ENCODE results near the gene CCDC158. TPM values are rescaled to one million over a fixed set of nuclear protein-coding genes. Genes with fewer than 3 reads are reported as not detected.
"Not testable (repeated sequence)": the region's sequence is repeated elsewhere in the genome, so short reads cannot be mapped to it uniquely, and the experiment has no call there.

Gene CCDC158
- total RNA-seq, result not detected

DNA sequence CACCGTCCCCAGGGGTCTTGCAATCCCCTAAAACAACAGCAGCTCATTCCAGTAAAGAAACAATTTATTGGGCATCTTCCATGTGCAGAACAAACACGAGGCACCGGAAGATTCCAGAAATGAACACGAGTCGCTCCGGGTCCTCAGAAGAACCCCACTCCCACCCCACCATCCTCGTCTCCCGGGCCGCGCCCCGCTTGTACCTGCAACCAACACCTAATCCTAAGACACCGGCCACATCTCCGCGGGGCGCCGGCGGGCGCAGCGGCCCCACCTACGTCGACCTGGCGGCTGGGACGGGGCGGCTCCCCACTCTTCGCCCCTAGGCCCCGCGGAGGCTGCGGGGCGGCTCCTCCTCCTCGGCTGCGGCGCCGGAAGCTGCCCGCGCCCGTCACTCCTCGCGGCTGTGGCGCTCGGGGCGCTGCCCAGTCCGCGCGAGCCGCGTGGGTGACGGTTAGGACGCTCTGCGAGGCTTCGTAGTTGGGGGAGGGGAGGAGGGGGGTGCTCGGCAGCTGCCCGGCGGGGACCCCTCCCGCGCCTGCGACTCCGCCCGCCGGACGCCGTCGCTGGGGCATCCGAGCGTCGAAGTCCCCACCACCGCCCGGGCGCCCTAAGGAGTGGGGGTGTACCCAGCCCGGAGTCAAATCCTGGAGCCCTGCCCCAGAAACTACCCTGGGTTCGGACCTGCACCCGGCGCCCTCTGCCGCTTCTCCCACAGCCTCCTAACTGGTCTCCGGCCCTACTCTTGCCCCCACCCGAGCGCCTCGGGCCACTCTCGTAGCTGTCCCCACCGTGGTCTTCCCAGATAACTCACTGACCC, at the start of gene CCDC158:
TSS of gene CCDC158 (minus strand) at position 380 of the 820 bp plus-strand sequence. CDS start 17,934 bp downstream, outside the sequence.
- H3K27ac Mint-ChIP-seq, result no peak within 1 kb of the TSS
- H3K36me3 Mint-ChIP-seq (ENCODE audit: insufficient read depth in 2 of 2), result peaks cover 0 to 4% of the 10 kb centered on the region in 2 donors
- peaks cover 0 to 2% of the 10 kb centered on the region in 2 donors for H3K9me3 Mint-ChIP-seq
- H3K27me3 Mint-ChIP-seq (ENCODE audit: low read depth), result peaks cover 38% of the 10 kb centered on the region
- H3K4me1 Mint-ChIP-seq (ENCODE audit: low read depth), result peaks cover 6% of the 10 kb centered on the region
- ATAC-seq (replicated peaks in 1 of 2) (peak; percentile 78 to 82), DNase-seq (peak; percentile 21)
- H3K4me3 Mint-ChIP-seq, result peak within 1 kb of the TSS; percentile 76 to 79

DNA sequence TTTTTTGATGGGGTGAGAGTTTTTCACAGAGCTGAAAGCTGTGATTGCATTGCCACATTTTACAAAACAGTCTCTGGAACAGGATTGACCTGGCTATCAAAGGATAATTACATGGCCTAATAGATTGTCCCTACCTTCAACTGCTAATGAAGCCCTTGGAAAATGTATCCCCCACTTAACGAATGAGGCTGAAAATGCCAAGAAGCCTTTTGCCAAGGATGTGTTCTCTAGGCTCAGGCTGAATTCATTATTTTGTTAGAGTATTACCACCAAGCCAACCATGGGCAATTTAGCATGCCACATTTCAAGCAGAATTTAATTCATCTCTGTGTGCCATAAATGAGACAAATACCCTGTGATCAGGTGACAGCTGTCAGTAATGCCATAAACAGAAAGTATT, 49.6 kb upstream of the CCDC158 start:
- no peaks in the 10 kb centered on the region for H3K27me3 Mint-ChIP-seq (ENCODE audit: low read depth)
- no peaks in the 10 kb centered on the region for H3K36me3 Mint-ChIP-seq (ENCODE audit: insufficient read depth in 2 of 2)
- H3K27ac Mint-ChIP-seq, result no peak overlapping the region
- no peaks in the 10 kb centered on the region for H3K4me1 Mint-ChIP-seq (ENCODE audit: low read depth)
- no peaks in the 10 kb centered on the region for H3K9me3 Mint-ChIP-seq
- no peak for DNase-seq
- no peak for ATAC-seq (replicated peaks in 1 of 2)
- H3K4me3 Mint-ChIP-seq, result no peak overlapping the region

DNA sequence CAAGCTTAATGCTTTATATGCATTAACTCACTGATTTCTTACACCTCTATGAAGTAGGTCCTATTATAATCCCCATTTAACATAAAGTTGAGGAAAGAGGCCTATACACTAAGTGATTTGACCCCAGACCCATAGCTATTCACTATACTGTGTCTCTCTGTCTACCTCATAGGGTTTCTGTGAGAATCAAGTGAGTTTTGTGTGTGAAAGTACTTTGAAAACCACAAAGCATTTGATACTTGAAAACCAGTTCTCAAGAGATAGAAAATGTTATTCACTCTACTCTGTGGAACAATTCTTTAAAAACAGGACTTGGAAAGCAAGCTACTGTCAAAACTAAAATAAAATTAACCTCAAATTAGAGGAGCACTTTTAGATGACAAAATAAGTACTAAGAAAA, 49.1 kb upstream of the CCDC158 start:
- DNase-seq (no peak), ATAC-seq (replicated peaks in 1 of 2) (no peak)
- H3K4me1 Mint-ChIP-seq (ENCODE audit: low read depth), result no peaks in the 10 kb centered on the region
- H3K27ac Mint-ChIP-seq, result no peak overlapping the region
- H3K27me3 Mint-ChIP-seq (ENCODE audit: low read depth), result no peaks in the 10 kb centered on the region
- no peaks in the 10 kb centered on the region for H3K36me3 Mint-ChIP-seq (ENCODE audit: insufficient read depth in 2 of 2)
- no peaks in the 10 kb centered on the region for H3K9me3 Mint-ChIP-seq
- H3K4me3 Mint-ChIP-seq, result no peak overlapping the region

DNA sequence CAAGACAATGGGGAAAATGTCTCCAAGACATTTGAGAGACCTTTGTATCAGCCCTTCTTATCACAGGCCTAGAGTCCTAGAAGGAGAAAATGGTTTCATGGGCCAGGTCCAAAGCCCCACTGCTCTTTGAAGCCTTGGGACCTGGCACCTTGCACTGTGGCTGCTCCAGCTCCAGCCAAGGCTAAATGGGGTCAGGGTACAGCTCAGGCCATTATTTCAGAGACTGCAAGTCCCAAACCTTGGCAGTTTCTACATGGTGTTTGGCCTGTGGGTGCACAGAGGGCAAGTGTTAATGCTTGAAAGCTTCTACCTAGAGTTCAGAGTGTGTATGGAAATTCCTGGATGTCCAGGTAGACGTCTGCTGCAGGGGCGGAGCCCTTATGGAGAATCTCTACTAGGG, 42.6 kb upstream of the CCDC158 start:
- H3K4me1 Mint-ChIP-seq (ENCODE audit: low read depth), result no peaks in the 10 kb centered on the region
- no peak overlapping the region for H3K4me3 Mint-ChIP-seq
- H3K9me3 Mint-ChIP-seq, result peaks cover 8% of the 10 kb centered on the region in 2 donors
- H3K27me3 Mint-ChIP-seq (ENCODE audit: low read depth), result peaks cover 15% of the 10 kb centered on the region
- H3K36me3 Mint-ChIP-seq (ENCODE audit: insufficient read depth in 2 of 2), result peaks cover 6 to 8% of the 10 kb centered on the region in 2 donors
- ATAC-seq (replicated peaks in 1 of 2) (no peak), DNase-seq (no peak)
- H3K27ac Mint-ChIP-seq, result no peak overlapping the region

DNA sequence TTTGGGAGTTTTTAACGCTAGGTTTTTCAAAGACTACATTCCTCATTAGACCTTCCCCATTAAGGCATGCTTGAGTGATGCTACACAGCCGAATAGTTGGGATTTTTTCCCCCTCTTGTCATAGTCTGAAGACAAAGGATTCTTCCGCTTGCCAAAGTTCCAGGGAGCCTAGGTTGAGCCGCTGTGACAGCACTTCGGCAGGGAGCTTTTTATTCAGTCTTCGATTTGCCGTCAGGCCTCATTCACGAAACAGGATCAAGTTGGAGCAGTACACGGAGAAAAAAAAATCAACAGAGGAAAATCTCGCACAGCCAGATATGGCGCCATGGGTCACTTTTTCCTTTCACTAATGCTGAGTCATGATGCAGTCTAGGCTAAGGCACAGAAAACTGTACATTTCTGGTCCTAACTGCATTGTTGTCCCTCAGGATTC, 38.4 kb upstream of the CCDC158 start:
- no peak overlapping the region for H3K27ac Mint-ChIP-seq
- peaks cover 22% of the 10 kb centered on the region for H3K27me3 Mint-ChIP-seq (ENCODE audit: low read depth)
- DNase-seq (no peak), ATAC-seq (replicated peaks in 1 of 2) (no peak)
- H3K4me1 Mint-ChIP-seq (ENCODE audit: low read depth), result no peaks in the 10 kb centered on the region
- H3K36me3 Mint-ChIP-seq (ENCODE audit: insufficient read depth in 2 of 2), result peaks cover 6% of the 10 kb centered on the region in 2 donors
- no peak overlapping the region for H3K4me3 Mint-ChIP-seq
- H3K9me3 Mint-ChIP-seq, result peaks cover 4 to 7% of the 10 kb centered on the region in 2 donors

DNA sequence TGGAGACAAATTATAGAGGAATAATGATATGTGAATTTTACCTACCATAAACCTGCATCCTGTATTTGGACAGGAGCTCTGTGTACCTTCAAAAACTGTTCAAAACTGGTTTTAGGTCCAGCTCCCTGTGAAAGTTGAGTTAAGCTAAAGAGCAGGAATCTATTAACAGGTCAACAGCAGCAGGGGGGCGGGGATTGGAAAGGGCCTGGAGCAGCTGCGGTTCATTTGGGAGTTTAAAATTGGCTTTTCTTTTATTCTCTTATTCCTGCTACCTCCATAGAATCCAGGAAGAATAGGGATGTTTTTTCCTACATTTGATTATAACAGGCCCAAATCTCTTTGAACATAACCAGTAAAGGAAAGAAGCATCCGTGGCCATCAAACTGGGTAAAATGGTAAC, 37.9 kb upstream of the CCDC158 start:
- Mint-ChIP-seq H3K9me3 (peaks cover 4 to 7% of the 10 kb centered on the region in 2 donors), H3K27me3 (ENCODE audit: low read depth) (peaks cover 22% of the 10 kb centered on the region), H3K4me1 (ENCODE audit: low read depth) (no peaks in the 10 kb centered on the region), H3K36me3 (ENCODE audit: insufficient read depth in 2 of 2) (peaks cover 6% of the 10 kb centered on the region in 2 donors), H3K4me3 (no peak overlapping the region), H3K27ac (no peak overlapping the region)
- ATAC-seq (replicated peaks in 1 of 2) (no peak), DNase-seq (no peak)

DNA sequence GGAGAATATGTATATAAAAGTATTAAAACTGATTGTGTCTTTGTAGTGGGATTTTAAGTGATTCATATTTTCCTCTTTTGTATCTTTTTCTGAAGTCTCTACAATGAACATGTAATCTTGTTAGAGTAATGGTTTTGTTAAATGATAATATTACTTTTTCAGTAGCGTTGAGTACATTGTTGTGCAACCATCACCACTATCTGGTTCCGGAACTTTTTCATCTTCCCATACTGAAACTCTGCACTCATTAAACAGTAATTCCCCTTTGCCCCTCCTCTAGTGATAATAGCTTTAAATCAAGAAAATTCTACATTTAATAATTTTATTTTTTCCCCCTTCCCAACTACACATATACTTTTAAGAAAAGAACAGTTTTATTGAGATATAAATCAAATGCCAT, 37.4 kb upstream of the CCDC158 start:
- ATAC-seq (replicated peaks in 1 of 2) (no peak), DNase-seq (no peak)
- Mint-ChIP-seq H3K4me1 (ENCODE audit: low read depth) (no peaks in the 10 kb centered on the region), H3K27me3 (ENCODE audit: low read depth) (peaks cover 22% of the 10 kb centered on the region), H3K36me3 (ENCODE audit: insufficient read depth in 2 of 2) (peaks cover 6% of the 10 kb centered on the region in 2 donors), H3K4me3 (no peak overlapping the region), H3K27ac (no peak overlapping the region), H3K9me3 (peaks cover 4 to 7% of the 10 kb centered on the region in 2 donors)

DNA sequence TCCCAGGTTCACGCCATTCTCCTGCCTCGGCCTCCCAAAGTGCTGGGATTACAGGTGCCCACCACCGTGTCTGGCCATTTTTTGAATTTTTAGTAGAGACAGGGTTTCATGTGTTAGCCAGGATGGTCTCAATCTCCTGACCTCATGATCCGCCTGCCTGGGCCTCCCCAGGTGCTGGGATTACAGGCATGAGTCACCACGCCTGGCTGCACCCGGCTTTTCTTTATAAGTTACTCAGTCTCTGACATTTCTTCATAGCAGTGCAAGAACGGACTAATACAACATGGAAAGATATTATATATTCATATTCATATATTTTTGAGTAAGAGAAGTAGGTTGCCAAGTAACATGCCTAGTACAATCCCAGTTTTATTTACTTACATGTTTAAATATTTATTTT, 36.9 kb upstream of the CCDC158 start:
- Mint-ChIP-seq H3K36me3 (ENCODE audit: insufficient read depth in 2 of 2) (peaks cover 2% of the 10 kb centered on the region in 2 donors), H3K27ac (no peak overlapping the region), H3K4me1 (ENCODE audit: low read depth) (no peaks in the 10 kb centered on the region), H3K9me3 (peaks cover 3% of the 10 kb centered on the region in 2 donors), H3K4me3 (no peak overlapping the region), H3K27me3 (ENCODE audit: low read depth) (peaks cover 18% of the 10 kb centered on the region)
- DNase-seq, result no peak
- no peak for ATAC-seq (replicated peaks in 1 of 2)

DNA sequence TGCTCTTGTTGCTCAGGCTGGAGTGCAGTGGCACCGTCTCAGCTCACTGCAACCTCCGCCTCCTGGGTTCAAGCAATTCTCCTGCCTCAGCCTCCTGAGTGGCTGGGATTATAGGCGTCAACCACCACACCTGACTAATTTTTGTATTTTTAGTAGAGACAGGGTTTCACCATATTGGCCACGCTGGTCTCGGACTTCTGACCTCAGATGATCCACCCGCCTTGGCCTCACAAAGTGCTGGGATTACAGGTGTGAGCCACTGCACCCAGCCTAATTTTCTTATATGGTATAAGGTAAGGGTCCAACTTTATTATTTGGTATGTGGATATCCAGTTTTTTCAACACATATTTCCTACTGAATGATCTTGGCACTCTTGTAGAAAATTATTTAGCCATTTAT, 33.1 kb upstream of the CCDC158 start:
- H3K4me1 Mint-ChIP-seq (ENCODE audit: low read depth); ATAC-seq (replicated peaks in 1 of 2); H3K4me3 Mint-ChIP-seq; DNase-seq; H3K36me3 Mint-ChIP-seq (ENCODE audit: insufficient read depth in 2 of 2); H3K9me3 Mint-ChIP-seq; H3K27ac Mint-ChIP-seq: not testable (repeated sequence)
- H3K27me3 Mint-ChIP-seq (ENCODE audit: low read depth), result peaks cover 35% of the 10 kb centered on the region

DNA sequence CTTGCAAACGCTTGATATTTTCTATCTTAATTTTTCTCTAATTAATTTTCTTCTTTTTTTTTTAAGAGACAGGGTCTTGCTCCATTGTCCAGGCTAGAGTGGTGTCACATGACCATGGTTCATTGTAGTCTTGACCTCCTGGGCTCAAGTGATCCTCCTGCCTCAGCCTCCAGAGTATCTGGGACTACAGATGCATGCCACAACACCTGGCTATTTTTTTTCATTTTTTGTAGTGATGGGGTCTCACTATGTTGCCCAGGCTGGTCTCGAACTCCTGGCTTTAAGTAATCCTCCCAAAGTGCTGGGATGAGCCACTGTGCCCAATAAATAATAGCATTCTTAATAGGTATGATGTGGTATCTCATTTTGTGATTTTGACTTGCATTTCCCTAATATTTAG, 32.3 kb upstream of the CCDC158 start:
- Mint-ChIP-seq H3K36me3 (ENCODE audit: insufficient read depth in 2 of 2) (no peaks in the 10 kb centered on the region), H3K4me1 (ENCODE audit: low read depth) (peaks cover 6% of the 10 kb centered on the region), H3K27ac (no peak overlapping the region), H3K4me3 (no peak overlapping the region), H3K9me3 (no peaks in the 10 kb centered on the region), H3K27me3 (ENCODE audit: low read depth) (peaks cover 41% of the 10 kb centered on the region)
- DNase-seq (no peak), ATAC-seq (replicated peaks in 1 of 2) (no peak)

DNA sequence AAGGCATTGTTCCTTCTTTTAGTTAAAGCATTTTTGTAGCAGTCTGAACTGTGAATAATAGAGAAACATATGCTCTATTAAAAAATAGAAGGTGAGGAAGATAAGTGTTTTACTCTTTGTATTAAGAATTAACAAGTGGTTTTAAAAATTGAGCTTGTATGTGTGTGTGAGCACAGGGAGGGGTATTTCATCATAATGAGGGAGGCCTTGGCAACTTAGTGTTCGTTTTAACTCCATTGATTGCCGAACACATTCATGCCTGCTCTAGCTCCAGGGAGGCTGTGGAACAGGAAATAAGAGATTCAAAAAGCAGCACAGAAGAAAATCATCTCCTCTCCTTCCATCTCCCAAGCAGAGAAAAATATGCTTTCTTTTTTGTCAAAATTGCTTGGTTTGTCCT, 28.9 kb upstream of the CCDC158 start:
- no peaks in the 10 kb centered on the region for H3K9me3 Mint-ChIP-seq
- no peak for ATAC-seq (replicated peaks in 1 of 2)
- H3K27me3 Mint-ChIP-seq (ENCODE audit: low read depth), result peaks cover 34% of the 10 kb centered on the region
- no peak overlapping the region for H3K27ac Mint-ChIP-seq
- no peak for DNase-seq
- H3K4me1 Mint-ChIP-seq (ENCODE audit: low read depth), result peaks cover 6% of the 10 kb centered on the region
- no peaks in the 10 kb centered on the region for H3K36me3 Mint-ChIP-seq (ENCODE audit: insufficient read depth in 2 of 2)
- H3K4me3 Mint-ChIP-seq, result no peak overlapping the region

DNA sequence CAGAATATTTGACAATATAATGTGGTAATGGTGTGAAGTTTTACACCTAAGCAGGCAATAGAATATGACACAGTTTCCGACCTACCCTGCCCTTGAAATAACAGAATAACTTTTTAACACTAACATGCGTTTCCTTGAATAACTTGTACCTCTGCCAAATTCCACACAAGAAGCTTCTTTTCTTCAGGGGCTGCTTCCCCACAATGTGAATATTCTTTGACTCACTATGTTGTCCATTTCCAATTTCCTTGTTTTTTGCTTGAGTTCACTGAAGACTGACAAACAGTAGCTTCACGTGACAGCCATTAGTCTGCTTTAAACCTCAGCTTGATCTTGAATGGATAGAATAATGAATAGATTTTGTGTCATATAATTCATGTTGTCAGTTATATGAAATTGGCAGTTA, 28.4 kb upstream of the CCDC158 start:
- Mint-ChIP-seq H3K27ac (no peak overlapping the region), H3K4me1 (ENCODE audit: low read depth) (peaks cover 6% of the 10 kb centered on the region), H3K27me3 (ENCODE audit: low read depth) (peaks cover 34% of the 10 kb centered on the region), H3K36me3 (ENCODE audit: insufficient read depth in 2 of 2) (no peaks in the 10 kb centered on the region), H3K9me3 (no peaks in the 10 kb centered on the region), H3K4me3 (no peak overlapping the region)
- no peak for ATAC-seq (replicated peaks in 1 of 2)
- no peak for DNase-seq

DNA sequence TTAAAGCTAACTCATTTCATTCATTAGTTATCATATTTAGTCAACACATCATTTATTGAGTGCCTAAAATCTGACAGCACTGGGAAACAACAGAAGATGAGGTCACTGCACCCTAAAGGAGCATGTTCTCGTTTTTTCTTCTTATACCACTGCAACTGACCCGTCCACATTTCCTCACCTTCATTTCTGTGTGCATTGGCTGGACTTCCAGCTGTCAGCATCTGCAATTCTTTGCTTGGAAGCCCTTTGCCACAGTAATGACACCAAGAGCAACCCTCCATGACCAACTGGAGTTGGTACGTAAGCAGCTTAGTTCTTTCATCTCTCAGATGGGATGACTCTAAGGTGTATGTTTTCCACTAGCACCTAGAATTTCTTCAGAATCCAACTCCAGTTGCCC, 27.3 kb upstream of the CCDC158 start:
- DNase-seq, result no peak
- no peaks in the 10 kb centered on the region for H3K36me3 Mint-ChIP-seq (ENCODE audit: insufficient read depth in 2 of 2)

DNA sequence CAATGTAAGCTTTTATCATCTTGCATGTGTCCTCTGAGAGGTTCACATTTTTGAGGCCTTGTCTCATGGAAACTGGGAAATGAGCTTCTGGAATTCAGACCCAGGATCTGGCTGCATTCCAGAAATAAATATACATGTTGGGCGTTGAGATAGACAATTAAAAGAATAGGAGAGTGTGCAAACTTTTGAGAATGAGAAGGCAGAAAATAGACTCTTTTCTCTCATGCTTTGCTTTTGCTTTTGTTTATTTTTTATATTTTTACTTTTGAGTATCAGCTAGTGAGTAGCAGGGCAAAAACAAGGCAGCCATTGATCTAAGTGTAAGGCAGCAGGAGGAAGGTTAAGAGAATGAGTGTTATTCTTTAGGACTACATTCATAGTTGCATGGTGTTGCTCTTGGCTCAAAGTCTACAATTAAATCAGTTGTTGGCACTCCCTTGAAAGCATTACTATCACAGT, 26.5 kb upstream of the CCDC158 start:
- Mint-ChIP-seq H3K9me3 (no peaks in the 10 kb centered on the region), H3K27ac (no peak overlapping the region)

More for the DNA sequence above, 27.3 kb upstream of the CCDC158 start:
- ATAC-seq (replicated peaks in 1 of 2), result no peak
- H3K27me3 Mint-ChIP-seq (ENCODE audit: low read depth), result peaks cover 34% of the 10 kb centered on the region
- H3K27ac Mint-ChIP-seq, result no peak overlapping the region
- H3K9me3 Mint-ChIP-seq, result no peaks in the 10 kb centered on the region
- peaks cover 6% of the 10 kb centered on the region for H3K4me1 Mint-ChIP-seq (ENCODE audit: low read depth)
- no peak overlapping the region for H3K4me3 Mint-ChIP-seq

More for the DNA sequence above, 26.5 kb upstream of the CCDC158 start:
- no peak for DNase-seq
- Mint-ChIP-seq H3K4me3 (no peak overlapping the region), H3K36me3 (ENCODE audit: insufficient read depth in 2 of 2) (no peaks in the 10 kb centered on the region), H3K4me1 (ENCODE audit: low read depth) (peaks cover 6% of the 10 kb centered on the region), H3K27me3 (ENCODE audit: low read depth) (peaks cover 32% of the 10 kb centered on the region)
- ATAC-seq (replicated peaks in 1 of 2), result no peak

All from activated T-cell treated with anti-CD3 and anti-CD28 coated beads, Interleukin-2, amount 50 U/mL, for 72 hours (primary cell).